ENCODE results near the gene AWAT2.

AWAT2 gene

DNA sequence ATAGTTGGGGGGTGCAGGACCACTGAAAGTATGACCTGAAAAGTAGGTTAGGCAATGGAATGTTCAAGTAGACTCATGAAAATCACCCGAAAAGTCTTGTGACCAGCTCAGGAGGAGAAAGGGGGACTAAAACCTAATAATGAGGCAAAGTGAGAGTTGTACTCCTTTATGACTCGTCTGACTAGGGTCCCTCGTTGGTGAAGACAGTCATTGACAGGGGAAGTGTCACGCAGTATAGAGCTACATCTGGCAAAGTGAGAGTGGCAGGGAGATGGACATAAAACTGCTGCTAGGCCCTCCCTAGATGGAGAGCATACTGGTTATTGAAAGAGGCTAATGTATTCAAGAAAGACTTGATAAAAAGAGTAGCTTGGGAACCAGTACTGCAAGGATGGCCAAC is 33.0 kb upstream of the AWAT2 start:
- TF ChIP-seq, protein P1, sequence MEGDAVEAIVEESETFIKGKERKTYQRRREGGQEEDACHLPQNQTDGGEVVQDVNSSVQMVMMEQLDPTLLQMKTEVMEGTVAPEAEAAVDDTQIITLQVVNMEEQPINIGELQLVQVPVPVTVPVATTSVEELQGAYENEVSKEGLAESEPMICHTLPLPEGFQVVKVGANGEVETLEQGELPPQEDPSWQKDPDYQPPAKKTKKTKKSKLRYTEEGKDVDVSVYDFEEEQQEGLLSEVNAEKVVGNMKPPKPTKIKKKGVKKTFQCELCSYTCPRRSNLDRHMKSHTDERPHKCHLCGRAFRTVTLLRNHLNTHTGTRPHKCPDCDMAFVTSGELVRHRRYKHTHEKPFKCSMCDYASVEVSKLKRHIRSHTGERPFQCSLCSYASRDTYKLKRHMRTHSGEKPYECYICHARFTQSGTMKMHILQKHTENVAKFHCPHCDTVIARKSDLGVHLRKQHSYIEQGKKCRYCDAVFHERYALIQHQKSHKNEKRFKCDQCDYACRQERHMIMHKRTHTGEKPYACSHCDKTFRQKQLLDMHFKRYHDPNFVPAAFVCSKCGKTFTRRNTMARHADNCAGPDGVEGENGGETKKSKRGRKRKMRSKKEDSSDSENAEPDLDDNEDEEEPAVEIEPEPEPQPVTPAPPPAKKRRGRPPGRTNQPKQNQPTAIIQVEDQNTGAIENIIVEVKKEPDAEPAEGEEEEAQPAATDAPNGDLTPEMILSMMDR (IDR thresholded peaks at IDR 0.05), result no peak

GRCh38 chrX:70079870-70080269 is 30.1 kb upstream of the AWAT2 start:
- TF ChIP-seq, protein P1 (IDR thresholded peaks at IDR 0.05), result no peak

GRCh38 chrX:70079297-70079696 is 29.6 kb upstream of the AWAT2 start:
- TF ChIP-seq, protein P1 (IDR thresholded peaks at IDR 0.05), result no peak

GRCh38 chrX:70066646-70067045 is 16.9 kb upstream of the AWAT2 start:
- TF ChIP-seq, protein P1 (IDR thresholded peaks at IDR 0.05), result no peak

DNA sequence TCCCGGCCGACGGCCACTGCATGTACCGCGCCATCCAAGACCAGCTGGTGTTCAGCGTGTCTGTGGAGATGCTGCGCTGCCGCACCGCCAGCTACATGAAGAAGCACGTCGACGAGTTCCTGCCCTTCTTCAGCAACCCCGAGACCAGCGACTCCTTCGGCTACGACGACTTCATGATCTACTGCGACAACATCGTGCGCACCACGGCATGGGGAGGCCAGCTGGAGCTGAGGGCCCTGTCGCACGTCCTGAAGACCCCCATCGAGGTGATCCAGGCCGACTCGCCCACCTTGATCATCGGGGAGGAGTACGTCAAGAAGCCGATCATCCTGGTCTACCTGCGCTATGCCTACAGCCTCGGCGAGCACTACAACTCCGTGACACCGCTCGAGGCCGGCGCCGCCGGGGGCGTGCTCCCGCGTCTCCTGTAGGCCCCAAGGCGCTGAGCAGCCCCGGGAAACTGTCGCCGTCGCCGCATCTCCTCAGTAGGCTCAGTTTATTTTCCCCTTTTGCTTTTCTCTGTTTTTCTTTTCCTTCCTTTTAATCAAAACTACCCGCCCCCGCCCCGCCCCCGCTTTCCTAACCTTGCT is 13.3 kb upstream of the AWAT2 start:
- TF ChIP-seq, protein P1 (IDR thresholded peaks at IDR 0.05), result no peak

DNA sequence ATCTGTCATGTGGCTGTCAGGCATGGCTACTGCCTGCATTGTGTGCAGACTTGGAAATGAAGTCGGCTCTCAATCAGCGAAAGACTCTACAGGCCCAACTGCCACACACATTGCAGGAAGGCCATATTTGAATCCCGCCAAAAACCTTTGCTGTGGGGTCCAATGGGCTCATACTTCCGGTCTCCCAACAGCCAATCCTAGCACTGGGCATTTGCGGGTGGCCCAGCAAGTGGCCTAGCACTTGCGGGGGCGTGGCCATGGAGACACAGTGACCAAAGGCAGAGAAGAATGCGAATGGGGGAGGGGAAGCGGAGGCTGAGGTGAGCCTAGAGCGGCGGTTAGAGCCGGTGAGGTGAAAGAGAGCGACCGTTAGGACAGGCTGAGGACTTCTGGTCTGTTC is 12.3 kb upstream of the AWAT2 start, which contains the start of gene OTUD6A:
OTUD6A (plus strand) TSS at position 382 of the 400 bp plus-strand sequence. CDS start 68 bp downstream, outside the sequence.
- TF ChIP-seq, protein P1 (IDR thresholded peaks at IDR 0.05), result no peak

- TF ChIP-seq, protein P1 (IDR thresholded peaks at IDR 0.05), result no peak
Observed at GRCh38 chrX:70054391-70054790, 4.7 kb upstream of the AWAT2 start.

Measured in LNCAP (cell line).